Smooth muscle cell (in vitro differentiated cells): ENCODE data around the gene RNMT. TPM values are rescaled to one million over a fixed set of nuclear protein-coding genes. Genes with fewer than 3 reads are reported as not detected.

Source experiments
- DNase-seq: peaks from one replicate; lab custom pipeline; 2025; ENCODE audit not compliant: unreplicated experiment; lab: John Stamatoyannopoulos, UW
- H2AFZ ChIP-seq: fragments of 200-600 bp; sonication (generic); 2 replicates; pipeline ENCODE4 v1.6.0; 2016; ENCODE audit warnings: antibody characterized with exemption, low read depth, mild to moderate bottlenecking
- H3F3A ChIP-seq: fragments of 200-600 bp; sonication (generic); 2 replicates; pipeline ENCODE4 v1.6.0; 2017; ENCODE audit warnings: antibody characterized with exemption, low read depth
- H3K27ac ChIP-seq: fragments of 200-600 bp; sonication (generic); 2 replicates; pipeline ENCODE4 v1.5.1; 2016; ENCODE audit warnings: low read depth, mild to moderate bottlenecking
- H3K27me3 ChIP-seq: fragments of 200-600 bp; sonication (generic); 2 replicates; pipeline ENCODE4 v1.6.1; 2016; ENCODE audit warnings: low read depth, mild to moderate bottlenecking
- H3K36me3 ChIP-seq: fragments of 200-600 bp; sonication (generic); 2 replicates; pipeline ENCODE4 v1.5.1; 2016; ENCODE audit warnings: low read depth
- H3K4me1 ChIP-seq: fragments of 200-600 bp; sonication (generic); 2 replicates; pipeline ENCODE4 v1.5.1; 2016; ENCODE audit warnings: low read depth
- H3K4me2 ChIP-seq: fragments of 200-600 bp; sonication (generic); 2 replicates; pipeline ENCODE4 v1.6.0; 2016; ENCODE audit warnings: mild to moderate bottlenecking
- H3K4me3 ChIP-seq: fragments of 200-600 bp; sonication (generic); 2 replicates; pipeline ENCODE4 v1.5.1; 2016; ENCODE audit warnings: mild to moderate bottlenecking
- H3K79me2 ChIP-seq: fragments of 200-600 bp; sonication (generic); 2 replicates; pipeline ENCODE4 v1.6.0; 2016; ENCODE audit warnings: low read depth, mild to moderate bottlenecking
- H3K9ac ChIP-seq: fragments of 200-600 bp; sonication (generic); 2 replicates; pipeline ENCODE4 v1.6.0; 2016; ENCODE audit warnings: low read depth
- H3K9me3 ChIP-seq: fragments of 200-600 bp; sonication (generic); replicated peaks from 2 replicates; pipeline ENCODE4 v1.5.1; 2016; ENCODE audit warnings: low read depth
- H4K20me1 ChIP-seq: fragments of 200-600 bp; sonication (generic); 2 replicates; pipeline ENCODE4 v1.6.0; 2016; ENCODE audit warnings: low read depth
- CTCF ChIP-seq: fragments of 200-600 bp; sonication (generic); IDR thresholded peaks from 2 replicates; pipeline ENCODE4 v1.5.1; 2017; ENCODE audit warnings: borderline replicate concordance, mild to moderate bottlenecking, antibody characterized with exemption; ENCODE audit not compliant: insufficient read depth, poor library complexity, severe bottlenecking
- WGBS: methylation state at CpG from one replicate; pipeline ENCODE4 v1.1.7; 2016; ENCODE audit warnings: low lambda C conversion rate; 5-methylcytosine and 5-hydroxymethylcytosine counted together
- polyA plus RNA-seq: library from polyadenylated mRNA; unstranded; fragments of >200 nt; fragmentation: Nextera tagmentation; extraction: Ambion mirVana; gene quantifications from 2 replicates; pipeline ENCODE4 v1.2.1, GENCODE V29; 2016
- total RNA-seq: library from RNA; depleted of rRNA; stranded (reverse); fragments of >200 nt; gene quantifications from 2 replicates; pipeline ENCODE4 v1.2.3, GENCODE V29; 2014

Gene RNMT
- total and polyA plus RNA-seq, 2 experiments from 2014 or later: 38.6 to 48.3 TPM

GRCh38 chr18:13756261-13756660 is 29.8 kb downstream of the RNMT start:
- 92% methylated on average over 2 of the region's 2 CpGs for WGBS
- peaks cover 39% of the 10 kb centered on the region for H3K36me3 ChIP-seq
- no peaks in the 10 kb centered on the region for H4K20me1 ChIP-seq
- no peak overlapping the region for H3K4me2 ChIP-seq
- no peaks in the 10 kb centered on the region for H3K79me2 ChIP-seq
- H3F3A ChIP-seq: no peaks in the 10 kb centered on the region
- DNase-seq: no peak
- H3K4me1 ChIP-seq: no peaks in the 10 kb centered on the region
- no peaks in the 10 kb centered on the region for H3K9me3 ChIP-seq
- H3K9ac ChIP-seq: no peak overlapping the region
- H3K27ac ChIP-seq: no peak overlapping the region
- H3K27me3 ChIP-seq: no peaks in the 10 kb centered on the region
- no peak for TF ChIP-seq CTCF
- H2AFZ ChIP-seq: no peak overlapping the region
- H3K4me3 ChIP-seq: no peak overlapping the region

- no peak for DNase-seq
- no peaks in the 10 kb centered on the region for H3K79me2 ChIP-seq
- no peak overlapping the region for H3K4me2 ChIP-seq
- no peaks in the 10 kb centered on the region for H3K9me3 ChIP-seq
- H3K27me3 ChIP-seq: no peaks in the 10 kb centered on the region
- peaks cover 39% of the 10 kb centered on the region for H3K36me3 ChIP-seq
- no peaks in the 10 kb centered on the region for H4K20me1 ChIP-seq
- no peaks in the 10 kb centered on the region for H3F3A ChIP-seq
- H3K4me1 ChIP-seq: no peaks in the 10 kb centered on the region
- no peak overlapping the region for H2AFZ ChIP-seq
- no peak overlapping the region for H3K27ac ChIP-seq
- no peak overlapping the region for H3K9ac ChIP-seq
- H3K4me3 ChIP-seq: no peak overlapping the region
- no peak for TF ChIP-seq CTCF
Measured at GRCh38 chr18:13756671-13757070, 30.2 kb downstream of the RNMT start.

- Histone ChIP-seq H3K9ac (no peak overlapping the region), H4K20me1 (no peaks in the 10 kb centered on the region), H3K27me3 (no peaks in the 10 kb centered on the region), H3K4me2 (no peak overlapping the region), H3K4me1 (no peaks in the 10 kb centered on the region), H3K27ac (no peak overlapping the region), H2AFZ (no peak overlapping the region), H3K36me3 (peaks cover 25% of the 10 kb centered on the region), H3K9me3 (no peaks in the 10 kb centered on the region), H3K4me3 (no peak overlapping the region), H3K79me2 (no peaks in the 10 kb centered on the region), H3F3A (no peaks in the 10 kb centered on the region)
- DNase-seq: no peak
- no peak for TF ChIP-seq CTCF
- 100% methylated on average over 1 of the region's 1 CpG for WGBS
Measured at GRCh38 chr18:13758622-13759021, 32.1 kb downstream of the RNMT start.

GRCh38 chr18:13760047-13760446 is 33.6 kb downstream of the RNMT start:
- no peaks in the 10 kb centered on the region for H3K27me3 ChIP-seq
- H3K9ac ChIP-seq: no peak overlapping the region
- H3K79me2 ChIP-seq: no peaks in the 10 kb centered on the region
- no peaks in the 10 kb centered on the region for H3K9me3 ChIP-seq
- H3K36me3 ChIP-seq: peaks cover 22% of the 10 kb centered on the region
- no peaks in the 10 kb centered on the region for H4K20me1 ChIP-seq
- no peak for TF ChIP-seq CTCF
- H3K4me2 ChIP-seq: no peak overlapping the region
- H3K27ac ChIP-seq: no peak overlapping the region
- no peak overlapping the region for H3K4me3 ChIP-seq
- no peaks in the 10 kb centered on the region for H3K4me1 ChIP-seq
- no peak overlapping the region for H2AFZ ChIP-seq
- no peaks in the 10 kb centered on the region for H3F3A ChIP-seq
- DNase-seq: no peak
